NK-92 (cell line): ENCODE results near the gene SH3RF1.
"Not testable (repeated sequence)": the region's sequence is repeated elsewhere in the genome, so short reads cannot be mapped to it uniquely, and the experiment has no call there.

ENCODE experiments used
- DNase-seq: peaks from one replicate; lab custom pipeline; 2025; ENCODE audit not compliant: unreplicated experiment; lab: John Stamatoyannopoulos, UW

Gene SH3RF1

GRCh38 chr4:169270810-169271691 is at the start of gene SH3RF1:
TSS of gene SH3RF1 (minus strand) at chr4:169270956. CDS start at chr4:169269212, 1,744 bp downstream.
- DNase-seq, result no peak

GRCh38 chr4:169315530-169316343 is 45.0 kb upstream of the SH3RF1 start:
- no peak for DNase-seq

GRCh38 chr4:169314906-169315305 is 44.1 kb upstream of the SH3RF1 start:
- DNase-seq, result no peak

- no peak for DNase-seq
Observed at GRCh38 chr4:169313732-169314131, 43.0 kb upstream of the SH3RF1 start.

GRCh38 chr4:169312690-169313422 is 42.1 kb upstream of the SH3RF1 start:
- DNase-seq, result no peak

DNA sequence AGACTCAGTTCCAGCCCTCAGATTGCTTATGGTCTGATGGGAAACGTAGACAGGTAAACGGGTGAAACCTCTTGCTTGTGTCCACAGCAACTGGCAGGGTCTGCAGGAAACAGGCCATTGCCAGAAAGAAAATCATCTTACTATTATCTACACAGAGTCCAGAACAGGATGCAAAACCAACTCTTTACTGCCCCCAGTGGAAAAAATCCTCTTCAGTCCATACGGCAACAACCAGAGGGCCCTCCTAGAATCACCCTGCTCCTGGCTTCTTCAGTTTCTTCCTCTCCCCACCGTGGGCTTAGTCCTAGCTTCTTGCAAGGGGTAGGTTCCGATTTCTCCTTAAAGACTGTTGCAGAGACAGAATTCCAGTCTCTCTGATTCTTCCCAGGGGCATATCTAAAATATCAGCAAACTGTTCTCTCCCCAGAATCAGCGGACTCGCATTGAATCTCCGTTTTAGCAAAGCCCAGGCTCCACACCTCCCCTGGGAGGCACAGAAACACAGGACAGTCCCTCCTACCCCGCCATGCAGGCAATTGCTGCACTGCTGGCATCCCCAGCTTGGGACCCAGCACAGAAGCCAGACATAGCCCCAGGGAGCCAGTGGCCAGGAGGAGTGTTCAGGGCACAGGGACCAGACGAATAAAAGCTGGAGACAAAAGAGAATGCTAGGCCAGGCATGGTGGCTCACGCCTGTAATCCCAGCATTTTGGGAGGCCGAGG is 41.0 kb upstream of the SH3RF1 start:
- no peak for DNase-seq

DNA sequence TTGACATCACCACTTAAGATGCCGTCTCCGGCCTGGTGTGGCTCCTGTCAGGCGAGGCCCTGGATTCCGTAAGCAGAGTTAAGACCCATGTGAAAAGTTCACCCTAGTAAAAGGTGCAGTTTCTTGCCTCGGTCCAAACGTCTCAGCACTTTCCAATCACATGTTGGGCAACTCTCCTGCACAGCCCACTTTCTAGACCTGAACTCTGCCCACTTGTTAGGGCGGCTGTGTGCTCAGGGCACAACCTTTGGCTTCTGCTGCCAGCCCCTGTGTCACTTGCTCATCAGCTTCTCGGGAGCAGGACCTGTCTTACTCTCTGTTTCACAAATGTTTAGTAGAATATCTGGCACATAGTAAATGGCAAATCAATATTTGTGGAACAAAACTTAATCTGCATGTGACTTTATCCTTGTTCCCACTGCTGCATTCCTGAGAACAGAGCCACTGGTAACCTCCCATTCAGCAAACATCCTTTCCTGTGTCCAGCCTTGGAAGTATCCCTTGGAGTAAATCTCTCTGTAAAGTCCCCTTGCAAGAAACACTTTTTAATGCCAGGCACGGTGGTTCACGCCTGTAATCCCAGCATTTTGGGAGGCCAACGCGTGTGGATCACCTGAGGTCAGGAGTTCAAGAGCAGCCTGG is 38.7 kb upstream of the SH3RF1 start:
- DNase-seq, result no peak

DNA sequence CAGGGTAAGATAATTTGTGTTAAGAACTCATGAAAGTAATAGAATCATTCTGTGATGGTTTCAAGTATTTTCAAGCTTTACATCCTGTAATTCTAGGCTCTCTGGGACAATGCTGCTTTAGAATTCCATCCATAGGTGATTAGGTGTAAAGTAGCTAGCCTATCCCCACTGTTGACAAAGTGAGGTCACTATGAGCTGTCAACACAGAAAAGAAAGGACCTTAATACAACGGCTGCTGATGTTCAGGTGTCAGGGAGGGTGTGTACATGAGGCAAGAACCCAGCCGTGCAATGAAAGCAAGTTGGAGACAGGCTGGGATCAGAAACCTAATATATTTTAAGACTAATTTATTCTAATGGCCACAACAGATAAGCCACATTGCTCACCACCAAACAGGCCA is 36.8 kb upstream of the SH3RF1 start:
- no peak for DNase-seq

- no peak for DNase-seq
Observed at GRCh38 chr4:169305651-169306050, 34.9 kb upstream of the SH3RF1 start.

- no peak for DNase-seq
Observed at GRCh38 chr4:169305173-169305572, 34.4 kb upstream of the SH3RF1 start.

DNA sequence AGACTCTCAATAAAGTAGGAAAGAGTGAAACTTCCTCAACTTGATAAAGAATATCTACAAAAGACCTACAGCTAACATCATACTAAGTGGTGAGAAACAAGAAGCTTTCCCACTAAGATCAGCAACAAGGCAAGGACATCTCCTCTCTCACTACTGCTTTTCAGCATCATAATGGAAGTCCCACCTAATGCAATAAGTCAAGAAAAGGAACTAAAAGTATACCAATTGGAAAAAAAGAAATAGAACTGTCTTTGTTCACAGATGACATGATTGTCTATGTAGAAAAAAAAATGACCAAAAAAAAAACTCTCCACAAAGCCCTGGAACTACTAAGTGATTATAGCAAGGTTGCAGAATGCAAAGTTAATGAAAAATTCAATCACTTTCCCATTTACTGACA is 25.1 kb upstream of the SH3RF1 start:
- DNase-seq, result no peak

- DNase-seq, result no peak
Observed at GRCh38 chr4:169293343-169294176, 22.8 kb upstream of the SH3RF1 start.

GRCh38 chr4:169287983-169288382 is 17.2 kb upstream of the SH3RF1 start:
- not testable (repeated sequence) for DNase-seq

DNA sequence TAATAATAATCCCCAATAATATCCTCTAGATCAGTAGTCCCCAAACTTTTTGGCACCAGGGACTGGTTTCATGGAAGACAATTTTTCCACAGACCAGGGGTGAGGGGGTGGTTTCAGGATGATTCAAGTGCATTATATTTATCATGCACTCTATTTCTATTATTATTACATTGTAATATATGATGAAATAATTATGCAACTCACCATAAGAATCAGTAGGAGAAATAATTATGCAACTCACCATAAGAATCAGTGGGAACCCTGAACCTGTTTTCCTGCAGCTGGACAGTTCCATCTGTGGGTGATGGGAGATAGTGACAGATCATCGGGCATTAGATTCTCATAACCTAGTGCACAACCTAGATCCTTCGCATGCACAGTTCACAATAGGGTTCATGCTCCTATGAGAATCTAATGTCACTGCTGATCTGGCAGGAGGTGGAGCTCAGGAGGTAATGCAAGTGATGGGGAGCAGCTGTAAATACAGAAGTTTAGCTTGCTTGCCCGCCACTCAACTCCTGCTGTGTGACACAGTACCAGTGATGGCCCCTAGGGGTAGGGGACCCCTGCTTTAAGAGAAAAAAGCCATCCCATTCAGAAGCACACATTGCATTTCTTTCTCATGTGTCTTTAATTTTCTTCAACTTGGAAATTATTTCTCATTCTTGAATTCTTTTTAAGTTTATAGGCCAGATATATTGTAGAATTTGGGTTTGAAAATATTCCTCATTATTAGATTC is 16.0 kb upstream of the SH3RF1 start:
- no peak for DNase-seq

DNA sequence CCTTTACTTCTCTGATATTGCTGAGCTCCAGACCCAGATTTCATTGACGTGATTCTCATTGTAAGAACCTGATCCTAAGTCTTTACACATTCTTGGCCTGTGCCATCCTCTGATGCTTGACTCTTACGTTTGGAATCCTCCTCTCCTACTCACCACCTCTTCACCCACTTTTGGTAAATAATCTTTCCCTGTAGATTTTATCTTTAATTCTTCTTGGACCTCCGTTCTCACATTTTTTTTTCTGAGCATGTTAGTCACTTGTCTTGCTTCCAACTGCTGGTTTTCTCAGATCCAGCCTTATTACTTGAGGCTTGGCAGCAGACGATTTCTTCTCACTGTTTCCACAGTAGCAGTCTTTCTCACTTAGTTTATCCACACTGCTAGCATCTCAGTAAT is 12.4 kb upstream of the SH3RF1 start:
- DNase-seq, result no peak

DNA sequence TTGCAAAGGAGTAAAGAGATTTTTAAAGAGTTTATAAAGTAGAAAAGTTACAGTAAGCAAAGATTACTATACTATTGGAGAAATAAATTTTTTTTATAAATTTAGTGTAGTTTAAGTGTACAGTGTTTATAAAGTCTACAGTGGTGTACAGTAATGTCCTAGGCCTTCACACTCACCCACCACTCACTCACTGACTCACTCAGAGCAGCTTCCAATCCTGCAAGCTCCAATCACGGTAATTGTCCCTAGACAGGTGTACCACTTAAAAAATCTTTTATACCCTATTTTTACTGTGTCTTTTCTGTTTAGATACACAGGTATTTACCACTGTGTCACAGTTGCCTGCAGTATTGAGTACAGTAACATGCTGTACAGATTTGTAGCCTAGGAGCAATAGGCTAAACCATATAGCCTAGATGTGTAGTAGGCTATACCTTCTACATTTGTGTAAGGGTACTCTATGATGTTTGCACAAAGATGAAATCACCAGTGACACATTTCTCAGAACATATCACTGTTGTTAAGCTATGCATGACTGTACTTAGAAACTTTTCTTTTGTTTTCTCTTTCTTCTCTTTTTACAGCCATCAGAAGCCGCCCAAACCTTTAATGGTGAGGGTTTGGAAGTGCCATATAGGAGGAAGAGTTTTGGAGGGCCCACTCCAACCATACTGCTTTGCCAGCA is 11.8 kb upstream of the SH3RF1 start:
- DNase-seq, result no peak

DNA sequence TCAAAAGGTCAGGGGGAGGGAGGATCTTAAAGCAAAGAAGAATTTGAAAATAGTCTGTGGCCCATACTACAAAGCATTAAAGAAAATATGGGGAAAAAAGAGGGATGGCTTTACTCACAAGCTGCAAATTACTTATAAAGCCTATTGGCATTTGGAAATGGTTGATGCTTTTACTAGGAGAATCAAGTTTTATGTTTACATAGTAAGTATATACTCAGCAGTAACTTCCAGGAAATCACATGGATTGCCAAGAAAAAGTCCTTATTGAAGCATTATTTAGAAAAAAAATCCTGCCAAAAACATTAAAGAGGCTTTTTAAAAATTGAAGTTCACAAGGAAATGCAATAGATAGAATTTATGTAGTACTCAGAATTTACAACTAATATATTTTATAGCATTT is 8.4 kb upstream of the SH3RF1 start:
- no peak for DNase-seq

DNA sequence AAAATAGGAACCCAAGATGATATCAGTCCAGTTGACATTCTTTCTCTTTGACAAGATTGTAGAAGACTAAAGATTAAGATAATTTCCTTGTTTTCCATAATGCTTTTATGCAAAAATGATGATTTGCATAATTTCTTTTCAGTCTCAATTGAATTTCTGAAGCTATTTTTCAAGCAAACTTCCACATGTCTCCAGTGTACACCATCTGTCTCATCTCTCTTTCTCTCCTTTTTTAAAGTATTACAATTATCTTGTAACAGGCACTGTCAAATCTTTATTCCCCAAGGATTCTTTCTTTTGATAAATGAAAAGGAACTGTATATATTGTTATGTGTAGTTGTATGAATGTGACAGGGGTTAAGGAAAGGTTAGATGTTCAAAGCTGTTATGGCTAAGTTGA is 7.9 kb upstream of the SH3RF1 start:
- no peak for DNase-seq
